Natural killer cell (primary cell): Measurements from ENCODE around the gene PHF21A. TPM values are rescaled to one million over a fixed set of nuclear protein-coding genes. Genes with fewer than 3 reads are reported as not detected.

Experiments used
- ATAC-seq, 3 donors: fragments of 150-1000 bp in 2 of 3; fragments of 200-7000 bp in 1 of 3; cut with Tn5 transposase; 1 replicate in 1 of 3; 2 replicates in 2 of 3; pipeline ENCODE4 v1.10.0; 2021; ENCODE audit warnings: mild to moderate bottlenecking in 2 of 3, moderate library complexity in 2 of 3
- DNase-seq, 2 donors: peaks; one replicate each; pipeline versions ENCODE4 v3.0.0 to v3.0.0-alpha.2; 2013 to 2021; ENCODE audit warnings: mixed read lengths in 1 of 2
- H3K27ac ChIP-seq: one replicate; pipeline ENCODE4 v1.5.1; 2013; ENCODE audit warnings: mild to moderate bottlenecking, low read length
- H3K27me3 ChIP-seq: one replicate; pipeline ENCODE4 v1.6.1; 2013; ENCODE audit warnings: low read length; ENCODE audit not compliant: control insufficient read depth, insufficient read depth
- H3K36me3 ChIP-seq: one replicate; pipeline ENCODE4 v1.6.1; 2013; ENCODE audit warnings: low read length; ENCODE audit not compliant: control insufficient read depth, insufficient read depth
- H3K4me1 ChIP-seq: one replicate; pipeline ENCODE4 v1.6.1; 2013; ENCODE audit warnings: low read length; ENCODE audit not compliant: control insufficient read depth, insufficient read depth
- H3K4me3 ChIP-seq: one replicate; pipeline ENCODE4 v1.5.1; 2013; ENCODE audit warnings: low read length
- H3K9me3 ChIP-seq: one replicate; pipeline ENCODE4 v1.6.1; 2013; ENCODE audit warnings: low read length; ENCODE audit not compliant: control insufficient read depth, insufficient read depth
- H3K27ac Mint-ChIP-seq, 2 donors: one replicate each; pipeline ENCODE4 v1.8.0; 2022; ENCODE audit warnings: mild to moderate bottlenecking in 2 of 2, mixed read lengths in 2 of 2, moderate library complexity in 1 of 2
- H3K27me3 Mint-ChIP-seq, 2 donors: one replicate each; pipeline ENCODE4 v1.8.0; 2022; ENCODE audit warnings: low read depth in 2 of 2, mixed read lengths in 2 of 2
- H3K36me3 Mint-ChIP-seq: one replicate; pipeline ENCODE4 v1.8.0; 2022; ENCODE audit warnings: mixed read lengths
- H3K4me1 Mint-ChIP-seq, 2 donors: one replicate each; pipeline ENCODE4 v1.8.0; 2022; ENCODE audit warnings: mixed read lengths in 2 of 2
- H3K4me3 Mint-ChIP-seq: one replicate; pipeline ENCODE4 v1.8.0; 2022; ENCODE audit warnings: mild to moderate bottlenecking, moderate library complexity, mixed read lengths
- H3K9me3 Mint-ChIP-seq, 2 donors: one replicate each; pipeline ENCODE4 v1.8.0; 2022; ENCODE audit warnings: mixed read lengths in 2 of 2
- WGBS: methylation state at CpG from one replicate; pipeline ENCODE4 v1.1.7; 2013; ENCODE audit warnings: missing lambda C conversion rate; ENCODE audit not compliant: insufficient coverage; 5-methylcytosine and 5-hydroxymethylcytosine counted together
- intact Hi-C: fragments of 100-400 bp; cut with micrococcal nuclease; formaldehyde crosslinking; loops from one replicate; pipeline ENCODE4 v1.14.2; 2022
- total RNA-seq, 4 donors: library from RNA; stranded (reverse); fragments of 120-200 nt in 1 of 4; gene quantifications; one replicate each; pipeline versions ENCODE4 v1.2.3 to v1.2.4, GENCODE V29; 2013 to 2022
- TF ChIP-seq, protein P1 (sequence below): fragments of 200-600 bp; IDR thresholded peaks from one replicate; pipeline ENCODE4 v1.8.0; 2022; ENCODE audit warnings: antibody characterized with exemption

Gene PHF21A
- total RNA-seq, 3 donors from 2014 or later (not counting 1 experiment from before 2014, with no cell fraction given): 138 to 147 (median 139) TPM

- Mint-ChIP-seq H3K9me3 (no peaks in the 10 kb centered on the region), H3K4me1 (peaks cover 28 to 47% of the 10 kb centered on the region in 2 donors), H3K27ac (peak overlapping the region; percentile 54 to 69), H3K27me3 (no peaks in the 10 kb centered on the region), H3K36me3 (no peaks in the 10 kb centered on the region), H3K4me3 (no peak overlapping the region)
- Histone ChIP-seq H3K4me3 (no peak overlapping the region), H3K27me3 (no peaks in the 10 kb centered on the region), H3K27ac (no peak overlapping the region), H3K9me3 (no peaks in the 10 kb centered on the region), H3K36me3 (no peaks in the 10 kb centered on the region), H3K4me1 (no peaks in the 10 kb centered on the region)
- TF ChIP-seq, protein P1, sequence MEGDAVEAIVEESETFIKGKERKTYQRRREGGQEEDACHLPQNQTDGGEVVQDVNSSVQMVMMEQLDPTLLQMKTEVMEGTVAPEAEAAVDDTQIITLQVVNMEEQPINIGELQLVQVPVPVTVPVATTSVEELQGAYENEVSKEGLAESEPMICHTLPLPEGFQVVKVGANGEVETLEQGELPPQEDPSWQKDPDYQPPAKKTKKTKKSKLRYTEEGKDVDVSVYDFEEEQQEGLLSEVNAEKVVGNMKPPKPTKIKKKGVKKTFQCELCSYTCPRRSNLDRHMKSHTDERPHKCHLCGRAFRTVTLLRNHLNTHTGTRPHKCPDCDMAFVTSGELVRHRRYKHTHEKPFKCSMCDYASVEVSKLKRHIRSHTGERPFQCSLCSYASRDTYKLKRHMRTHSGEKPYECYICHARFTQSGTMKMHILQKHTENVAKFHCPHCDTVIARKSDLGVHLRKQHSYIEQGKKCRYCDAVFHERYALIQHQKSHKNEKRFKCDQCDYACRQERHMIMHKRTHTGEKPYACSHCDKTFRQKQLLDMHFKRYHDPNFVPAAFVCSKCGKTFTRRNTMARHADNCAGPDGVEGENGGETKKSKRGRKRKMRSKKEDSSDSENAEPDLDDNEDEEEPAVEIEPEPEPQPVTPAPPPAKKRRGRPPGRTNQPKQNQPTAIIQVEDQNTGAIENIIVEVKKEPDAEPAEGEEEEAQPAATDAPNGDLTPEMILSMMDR: no peak
- no CpG with 5 or more reads among the region's 1 CpG for WGBS
- intact Hi-C loops: no loop called here
- no peak for ATAC-seq
- DNase-seq: no peak
These were observed 136.0 kb downstream of the PHF21A start for GRCh38 chr11:45985212-45985611.

GRCh38 chr11:45984192-45984591, 137.1 kb downstream of the PHF21A start:
- Histone ChIP-seq H3K36me3 (peaks cover 6% of the 10 kb centered on the region), H3K4me1 (no peaks in the 10 kb centered on the region), H3K27me3 (no peaks in the 10 kb centered on the region), H3K27ac (no peak overlapping the region), H3K9me3 (no peaks in the 10 kb centered on the region), H3K4me3 (no peak overlapping the region)
- intact Hi-C loops: no loop called here
- 98% methylated on average over 8 of the region's 9 CpGs for WGBS
- Mint-ChIP-seq H3K27ac (no peak overlapping the region), H3K36me3 (no peaks in the 10 kb centered on the region), H3K4me3 (no peak overlapping the region), H3K4me1 (peaks cover 28 to 54% of the 10 kb centered on the region in 2 donors), H3K27me3 (no peaks in the 10 kb centered on the region), H3K9me3 (no peaks in the 10 kb centered on the region)
- no peak for ATAC-seq
- TF ChIP-seq, protein P1: no peak
- DNase-seq: no peak

- Histone ChIP-seq H3K4me1 (no peaks in the 10 kb centered on the region), H3K4me3 (no peak overlapping the region), H3K9me3 (no peaks in the 10 kb centered on the region), H3K27me3 (no peaks in the 10 kb centered on the region), H3K27ac (no peak overlapping the region), H3K36me3 (peaks cover 12% of the 10 kb centered on the region)
- Mint-ChIP-seq H3K4me1 (peaks cover 28 to 54% of the 10 kb centered on the region in 2 donors), H3K36me3 (no peaks in the 10 kb centered on the region), H3K4me3 (no peak overlapping the region), H3K27me3 (no peaks in the 10 kb centered on the region), H3K9me3 (no peaks in the 10 kb centered on the region), H3K27ac (no peak overlapping the region)
- WGBS: 97% methylated on average over 4 of the region's 4 CpGs
- ATAC-seq (no peak), DNase-seq (no peak)
- intact Hi-C loops: no loop called here
- TF ChIP-seq, protein P1: no peak
These were observed 137.8 kb downstream of the PHF21A start for GRCh38 chr11:45983471-45983845.
